GM19240 (cell line): ENCODE results near the gene SIGLEC5.

Experiments
- DNase-seq: peaks from one replicate; pipeline ENCODE4 v3.0.0; 2011; ENCODE audit warnings: low spot score; ENCODE audit not compliant: insufficient read length

SIGLEC5 gene

DNA sequence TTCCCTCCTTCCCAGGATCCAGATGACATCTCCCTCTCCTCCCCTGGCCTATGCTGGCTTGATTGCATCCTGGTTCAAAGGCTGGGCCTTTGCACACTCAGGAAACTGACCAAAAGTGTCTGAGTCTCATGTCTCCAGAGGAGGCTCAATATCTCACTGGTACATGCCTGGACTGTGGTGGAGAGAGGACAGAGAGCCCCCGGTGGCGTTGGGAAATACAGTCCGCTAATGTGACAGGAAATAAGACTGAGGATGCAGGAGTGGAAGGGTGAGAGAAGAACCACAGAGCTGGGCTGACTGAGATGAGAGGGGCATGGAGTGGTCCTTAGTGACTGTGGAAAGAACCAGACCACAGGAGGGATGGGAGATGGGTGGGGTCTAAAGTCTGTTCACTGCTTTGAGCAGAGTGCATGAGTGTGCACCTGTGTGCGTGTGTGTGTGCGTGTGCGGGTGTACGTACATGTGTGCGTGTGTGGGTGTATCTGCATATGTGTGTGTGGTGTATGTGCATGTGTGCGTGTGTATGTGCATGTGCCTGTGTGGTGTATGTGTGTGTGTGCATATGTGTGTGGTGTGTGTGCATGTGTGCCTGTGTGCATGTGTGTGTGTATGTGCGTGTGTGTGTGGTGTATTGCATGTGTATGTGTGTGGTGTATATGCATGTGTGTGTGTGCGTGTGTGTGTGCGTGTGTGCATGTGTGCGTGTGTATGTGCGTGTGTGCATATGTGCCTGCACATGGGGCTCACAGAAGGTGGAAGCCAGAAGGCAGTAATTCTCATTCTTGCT, 1.9 kb downstream of the SIGLEC5 start:
- no peak for DNase-seq

GRCh38 chr19:51627491-51628138, 2.6 kb downstream of the SIGLEC5 start:
- no peak for DNase-seq

- DNase-seq, result no peak
These were observed 3.5 kb downstream of the SIGLEC5 start for GRCh38 chr19:51626675-51627074.

DNA sequence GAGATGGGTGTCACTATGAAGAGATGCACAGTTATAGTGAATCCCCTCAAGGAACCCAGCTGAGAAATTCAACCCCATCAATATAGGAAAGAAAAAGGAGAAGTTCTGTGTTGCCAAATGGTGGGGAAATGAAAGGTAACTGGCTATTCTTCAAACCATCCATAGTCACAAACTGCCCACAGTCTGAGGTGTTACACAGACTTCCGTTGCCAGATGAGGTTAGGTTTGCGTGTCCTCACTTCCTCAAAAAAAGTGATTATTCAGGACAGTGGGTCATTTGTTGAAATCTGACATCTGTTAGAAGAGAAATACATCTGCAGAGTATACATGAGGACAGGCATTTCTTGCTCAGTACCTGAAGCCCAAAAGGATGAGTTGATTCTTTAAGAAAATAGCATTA, 9.0 kb downstream of the SIGLEC5 start:
- DNase-seq, result peak; percentile 48

DNA sequence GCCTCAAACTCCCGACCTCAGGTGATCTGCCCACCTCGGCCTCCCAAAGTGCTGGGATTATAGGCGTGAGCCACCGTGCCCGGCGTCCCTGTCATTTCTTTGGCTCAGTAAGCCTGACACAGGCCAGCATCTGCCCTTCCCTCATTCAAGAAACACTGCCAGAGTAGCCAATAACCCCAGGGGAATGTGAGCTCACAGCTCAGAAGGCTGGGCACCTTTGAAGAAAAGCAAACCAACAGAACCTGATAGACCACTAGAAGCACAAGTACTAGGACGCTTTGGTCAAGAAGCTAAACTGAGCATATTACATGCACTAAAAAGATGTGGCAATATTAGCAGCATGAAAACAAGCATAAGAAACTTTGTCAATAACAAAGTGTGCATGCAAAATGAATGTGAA, 14.2 kb downstream of the SIGLEC5 start:
- no peak for DNase-seq

DNA sequence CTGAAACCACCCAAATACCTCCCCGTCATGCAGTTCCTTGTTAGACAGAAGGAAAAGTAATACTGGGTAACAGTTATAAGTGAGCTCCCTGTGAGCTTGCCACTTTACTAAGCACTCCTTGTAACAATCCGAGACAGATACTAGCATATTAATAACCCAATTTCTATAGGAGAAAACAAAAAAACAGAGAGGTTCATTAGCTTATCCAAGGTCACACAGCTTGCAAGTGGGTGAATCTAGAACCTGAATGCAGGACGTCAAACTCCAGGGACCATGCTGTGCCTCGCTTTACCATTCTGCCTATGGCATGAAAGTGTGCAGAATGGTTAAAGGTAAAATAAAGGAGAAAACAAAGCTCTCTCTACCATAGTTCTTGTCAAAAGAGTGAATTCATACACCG, 15.4 kb downstream of the SIGLEC5 start:
- DNase-seq, result no peak

DNA sequence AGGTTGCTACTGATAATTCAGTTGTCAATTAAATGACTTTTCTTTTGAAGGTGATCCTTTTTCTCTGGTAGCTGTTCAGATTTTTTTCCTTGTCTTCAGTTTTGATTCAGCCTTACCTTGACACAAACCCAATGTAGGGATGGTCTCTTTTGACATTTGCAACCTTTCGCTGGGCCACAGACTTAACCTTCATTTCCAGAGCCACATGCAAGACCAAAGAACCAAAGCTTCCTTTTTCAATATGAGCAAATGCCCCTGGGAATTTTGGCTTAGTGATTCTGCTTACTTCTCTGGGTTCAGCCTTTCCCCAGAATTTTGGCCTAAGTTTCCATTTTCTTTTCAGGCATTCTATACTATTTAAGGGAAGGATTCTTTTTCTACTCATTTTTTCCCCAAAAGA, 19.6 kb downstream of the SIGLEC5 start:
- no peak for DNase-seq

GRCh38 chr19:51607920-51608562, 22.2 kb downstream of the SIGLEC5 start:
- no peak for DNase-seq

DNA sequence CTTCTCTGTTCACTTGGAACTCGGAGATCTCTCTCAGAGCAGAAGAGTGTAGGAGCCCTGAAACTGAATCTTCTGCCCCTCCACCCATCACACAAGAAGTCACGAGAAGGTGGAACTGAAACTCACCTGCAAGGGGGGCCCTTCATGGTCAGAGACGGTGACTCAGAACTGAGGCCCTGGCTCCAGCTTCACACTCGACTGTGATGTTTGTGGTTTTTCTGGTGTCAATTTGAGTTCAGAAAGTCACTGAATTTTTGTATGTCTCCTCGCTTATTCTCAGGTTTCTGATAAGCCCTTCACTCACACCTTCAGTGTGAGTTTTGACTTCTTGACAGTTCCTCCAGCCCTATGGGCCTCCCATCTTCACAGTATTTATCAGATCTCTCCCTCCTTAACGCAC, 23.1 kb downstream of the SIGLEC5 start:
- peak; percentile 95 for DNase-seq

- DNase-seq, result peak; percentile 51
These were observed 27.9 kb downstream of the SIGLEC5 start for GRCh38 chr19:51602189-51602854.

DNA sequence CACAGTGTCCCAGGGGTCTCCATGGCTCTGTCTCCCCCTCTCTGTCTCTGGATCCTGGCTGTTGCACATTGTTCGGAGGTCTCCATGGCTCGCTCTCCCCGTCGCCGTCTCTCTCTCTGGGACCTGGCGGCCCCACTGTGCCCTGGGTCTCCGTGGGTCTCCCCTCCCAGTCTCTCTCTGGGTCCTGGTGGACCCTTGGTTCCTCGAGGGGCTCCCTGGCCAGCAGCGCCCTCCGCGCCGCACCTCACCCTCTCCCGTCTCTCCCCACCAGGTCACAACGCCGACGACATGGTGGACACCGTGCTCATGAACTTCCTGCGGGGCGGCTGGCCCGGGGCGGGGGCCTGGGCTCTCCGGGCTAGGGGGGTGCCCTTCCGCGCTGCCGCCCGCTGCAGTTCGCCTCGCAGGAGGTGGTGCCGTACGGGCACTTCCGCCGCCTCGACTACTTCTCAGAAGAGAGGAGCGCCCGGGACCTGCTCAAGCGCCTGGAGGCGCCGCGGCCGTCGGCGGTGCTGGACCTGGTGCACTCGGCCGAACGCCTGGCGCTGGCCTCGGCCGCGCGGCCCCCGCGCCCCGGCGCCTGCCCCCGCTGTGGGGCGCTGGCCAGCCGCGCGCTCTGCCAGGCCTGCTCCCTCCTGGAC, 29.1 kb downstream of the SIGLEC5 start:
- DNase-seq, result no peak

- DNase-seq, result no peak
These were observed 31.1 kb downstream of the SIGLEC5 start for GRCh38 chr19:51599084-51599483.

DNA sequence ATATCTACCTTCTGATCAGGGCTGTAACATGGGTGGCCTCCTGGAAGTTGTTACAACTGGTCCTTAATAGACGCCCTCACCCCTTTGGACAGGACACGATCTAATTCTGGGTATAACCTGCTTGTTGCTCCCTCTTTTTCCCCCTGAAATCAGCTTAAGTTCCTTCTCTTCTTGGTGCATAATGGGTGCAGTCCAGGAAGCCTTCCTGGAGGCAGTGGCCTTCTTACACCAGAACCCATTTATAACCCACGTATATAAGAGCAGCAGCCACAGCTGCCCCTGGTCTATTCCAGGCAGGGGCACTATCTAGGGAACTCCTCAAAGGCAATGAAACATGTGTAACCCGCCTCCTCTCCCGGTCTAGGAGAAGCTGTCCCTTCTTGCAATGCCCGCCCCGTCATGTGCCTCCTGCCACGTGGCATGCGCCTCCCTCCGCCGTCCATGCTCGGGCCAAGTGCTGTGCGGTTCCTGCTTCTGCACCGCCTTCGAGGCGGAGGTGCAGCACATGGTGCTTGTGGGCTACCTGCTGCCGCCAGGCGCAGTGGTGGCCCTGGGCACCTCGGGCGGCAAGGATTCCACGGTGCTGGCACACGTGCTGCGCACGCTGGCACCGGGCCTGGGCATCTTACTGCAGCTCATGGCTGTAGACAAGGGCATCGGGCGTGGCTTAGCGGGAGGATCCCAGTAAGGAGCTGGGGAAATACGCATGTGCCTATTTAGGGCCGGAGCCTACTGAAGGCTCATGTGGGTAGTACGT, 31.9 kb downstream of the SIGLEC5 start:
- DNase-seq, result no peak

DNA sequence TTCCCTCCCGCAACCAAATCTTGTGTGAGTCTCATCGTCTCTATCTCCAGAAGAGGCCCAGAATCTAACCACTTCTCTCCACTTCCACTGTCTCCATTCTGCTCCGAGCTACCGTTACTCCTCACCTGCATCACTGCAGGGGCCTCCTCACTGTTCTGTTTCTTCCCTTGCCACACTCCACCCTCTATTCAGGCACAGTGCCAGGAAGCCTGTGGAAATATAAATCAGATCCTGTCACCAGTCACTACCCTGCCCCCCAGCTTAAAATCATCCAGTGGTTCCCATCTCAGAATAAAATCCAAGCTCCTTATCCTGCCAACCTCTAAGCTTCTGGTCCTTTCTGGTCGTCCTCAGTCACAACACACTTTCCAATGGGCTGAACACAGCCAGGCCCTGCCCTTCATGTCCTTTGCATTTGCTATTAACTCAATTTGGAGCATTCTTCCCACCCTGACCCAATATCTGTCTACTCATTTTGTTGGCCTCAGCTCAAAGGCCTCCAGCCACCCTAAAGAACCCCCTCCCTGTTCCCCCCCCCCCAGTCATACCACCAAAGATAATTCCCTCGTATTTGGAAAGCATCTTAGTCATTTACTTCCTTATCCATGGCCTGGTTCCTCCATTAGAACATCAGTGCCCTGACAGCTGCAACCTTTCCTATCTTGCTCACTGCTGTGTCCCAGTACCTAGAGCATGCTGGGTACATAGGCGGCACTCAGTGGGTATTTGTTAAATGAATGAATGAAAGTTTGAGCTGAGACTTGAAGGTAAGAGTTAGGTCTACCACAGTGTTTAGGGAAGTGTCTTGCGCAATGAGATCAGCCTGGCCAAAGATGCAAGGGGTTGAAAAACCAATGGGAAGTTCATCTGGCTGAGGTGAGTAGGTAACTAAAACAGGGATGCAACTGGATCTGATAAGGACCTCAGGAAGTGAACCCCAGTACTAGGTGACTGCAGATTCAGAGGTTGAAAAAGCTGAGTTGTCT, 34.7 kb downstream of the SIGLEC5 start:
- DNase-seq, result no peak

DNA sequence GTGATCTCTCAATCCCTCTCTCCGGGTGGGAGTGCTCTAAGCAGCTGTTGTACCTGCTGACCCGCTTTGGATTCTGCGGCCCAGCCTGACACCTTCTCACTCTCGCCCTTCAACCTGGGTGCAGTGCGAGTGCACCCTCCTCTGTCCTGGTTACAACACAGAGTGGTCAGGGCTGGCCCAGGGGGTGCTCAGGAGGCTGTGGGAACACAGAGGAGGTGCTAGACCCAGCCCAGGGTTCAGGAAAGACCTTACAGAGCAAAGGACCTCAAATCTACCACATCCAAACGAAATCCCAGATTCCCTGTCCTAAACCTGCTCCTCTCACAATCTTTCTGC, 35.5 kb downstream of the SIGLEC5 start:
- DNase-seq, result no peak

DNA sequence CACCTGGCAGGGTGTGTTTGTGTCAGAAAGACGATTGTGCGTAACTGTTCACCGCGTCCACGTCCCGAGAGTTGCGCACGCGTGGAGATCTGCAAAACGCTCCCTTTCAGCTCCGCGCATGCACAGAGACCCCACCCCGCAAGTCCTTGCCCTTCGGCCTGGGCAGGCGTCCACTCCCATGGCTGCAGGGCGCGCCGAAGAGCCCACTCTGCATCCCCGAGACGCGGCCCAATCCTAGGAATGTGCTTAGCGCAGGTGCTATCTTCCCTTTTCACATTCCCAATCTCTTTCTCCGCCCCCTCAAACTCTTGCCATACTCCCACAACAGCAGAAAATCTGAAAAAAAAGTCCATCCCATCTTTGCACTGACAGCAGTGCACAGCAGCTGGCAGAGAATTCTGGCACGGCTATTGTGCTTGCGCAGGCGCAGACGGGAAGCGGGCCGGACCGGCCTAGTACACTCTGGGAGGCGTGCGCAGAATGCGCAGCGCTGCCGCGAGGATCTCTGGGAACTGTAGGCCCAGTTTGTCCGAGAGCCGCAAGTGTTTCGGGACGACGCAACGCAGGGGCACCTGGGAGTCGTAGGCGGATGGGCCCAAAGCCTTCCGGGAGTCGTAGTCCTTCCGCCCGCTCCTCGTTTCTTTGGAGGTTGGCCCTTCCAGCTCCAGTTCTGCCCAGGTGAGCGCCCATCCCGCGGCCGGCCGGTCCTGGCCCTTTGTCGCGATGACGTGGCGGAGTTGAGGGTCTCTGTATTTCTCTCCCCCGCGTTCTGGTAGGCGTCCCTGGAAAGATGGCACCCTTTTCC, 36.0 kb downstream of the SIGLEC5 start:
- DNase-seq, result peak; percentile 95

DNA sequence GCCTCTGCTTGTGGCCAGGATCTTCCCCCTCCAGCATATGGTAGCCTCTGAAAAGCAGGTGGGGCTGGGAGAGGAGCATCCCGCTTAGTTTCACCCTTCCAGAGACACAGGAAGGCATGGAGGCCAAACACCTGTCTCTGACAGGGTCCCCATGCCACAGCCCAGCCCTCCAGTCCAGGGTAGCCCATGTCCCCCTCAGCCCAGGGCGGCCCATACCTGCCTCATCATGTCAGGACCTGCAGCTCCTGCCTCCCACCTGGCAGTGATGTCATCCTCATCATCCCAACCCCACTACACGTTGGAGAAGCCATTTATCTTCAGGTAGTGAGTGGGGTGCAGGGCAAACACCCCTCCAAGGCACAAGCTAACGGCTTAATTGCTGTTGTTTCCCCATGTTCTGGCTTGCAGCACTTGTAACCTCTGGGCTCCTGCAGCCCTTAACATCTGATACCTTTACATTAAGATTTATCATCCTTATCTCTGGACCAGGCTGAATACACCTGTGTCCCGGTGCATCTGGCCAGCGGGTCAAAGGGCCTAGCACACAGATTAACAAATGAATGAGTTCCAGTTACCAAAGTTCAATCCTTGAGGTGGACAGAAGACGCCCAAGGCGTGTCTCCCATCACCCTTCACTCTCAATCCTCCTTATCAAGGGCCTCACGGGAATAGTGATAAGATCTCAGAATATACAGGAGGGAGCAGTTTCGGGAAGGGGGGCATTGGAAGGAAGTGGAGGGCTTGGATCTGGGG, 36.9 kb downstream of the SIGLEC5 start:
- no peak for DNase-seq

DNA sequence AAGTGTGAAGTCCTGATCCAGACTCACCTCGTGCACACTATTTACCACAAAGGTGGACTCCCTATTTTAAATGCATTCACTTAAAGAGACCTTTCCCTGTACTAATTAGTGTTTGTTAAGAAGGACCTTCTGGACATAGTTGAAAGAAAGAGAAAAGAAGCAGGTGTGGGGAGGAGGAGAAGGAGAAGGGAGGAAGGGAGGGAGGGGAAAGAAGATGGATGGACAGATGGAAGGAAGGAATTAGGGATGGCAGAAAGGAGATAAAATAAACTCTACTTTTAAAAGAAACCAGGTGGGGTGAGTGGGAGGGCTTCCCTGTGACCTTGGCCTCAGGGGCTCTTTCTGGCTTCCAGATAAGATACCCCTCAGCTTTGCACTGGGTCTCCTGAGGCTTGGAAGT, 37.7 kb downstream of the SIGLEC5 start:
- DNase-seq, result no peak
